SK-N-SH treated with all-trans-retinoic acid at 6 μM for 48 hours (cell line): ENCODE data around the gene CPT2.

Experiments
- ARNTL ChIP-seq: fragments of 450-650 bp; formaldehyde crosslinking; IDR thresholded peaks from 2 replicates; pipeline ENCODE4 v1.5.0; 2020; ENCODE audit warnings: low read depth, mild to moderate bottlenecking, moderate library complexity, borderline replicate concordance
- GLIS3 ChIP-seq: fragments of 250-450 bp; sonication (Bioruptor Pico); IDR thresholded peaks from 2 replicates; pipeline ENCODE4 v1.5.0; 2020; ENCODE audit warnings: mild to moderate bottlenecking, moderate library complexity
- ISL1 ChIP-seq: fragments of 250-450 bp; sonication (Bioruptor Pico); IDR thresholded peaks from 2 replicates; pipeline ENCODE4 v2.1.2; 2022; ENCODE audit warnings: mild to moderate bottlenecking, moderate library complexity
- OSR1 ChIP-seq: fragments of 250-450 bp; sonication (Bioruptor Pico); IDR thresholded peaks from 2 replicates; pipeline ENCODE4 v1.8.0; 2022; ENCODE audit warnings: moderate library complexity, mild to moderate bottlenecking, inconsistent platforms
- PPARA ChIP-seq: fragments of 250-450 bp; sonication (Bioruptor Pico); IDR thresholded peaks from 2 replicates; pipeline ENCODE4 v1.5.0; 2020; ENCODE audit warnings: mild to moderate bottlenecking, borderline replicate concordance
- TCF4 ChIP-seq: fragments of 250-450 bp; sonication (Bioruptor Pico); IDR thresholded peaks from 2 replicates; pipeline ENCODE4 v1.8.0; 2021; ENCODE audit warnings: mild to moderate bottlenecking, moderate library complexity, borderline replicate concordance
- TOX ChIP-seq: fragments of 250-450 bp; sonication (Bioruptor Pico); IDR thresholded peaks from 2 replicates; pipeline ENCODE4 v1.8.0; 2021; ENCODE audit warnings: mild to moderate bottlenecking, moderate library complexity, borderline replicate concordance
- ZC3H10 ChIP-seq: fragments of 250-450 bp; sonication (Bioruptor Pico); IDR thresholded peaks from 2 replicates; pipeline ENCODE4 v1.5.1; 2021; ENCODE audit warnings: mild to moderate bottlenecking, moderate library complexity
- ZFP3 ChIP-seq: fragments of 250-450 bp; sonication (Bioruptor Pico); IDR thresholded peaks from 2 replicates; pipeline ENCODE4 v1.5.0; 2020; ENCODE audit warnings: mild to moderate bottlenecking, moderate library complexity
- ZNF565 ChIP-seq: fragments of 450-650 bp; formaldehyde crosslinking; conservative IDR thresholded peaks from 2 replicates; pipeline ENCODE4 v1.5.0; 2020; ENCODE audit warnings: low read depth, mild to moderate bottlenecking, moderate library complexity
- ZNF8 ChIP-seq: fragments of 450-650 bp; formaldehyde crosslinking; IDR thresholded peaks from 2 replicates; pipeline ENCODE4 v1.5.0; 2020; ENCODE audit warnings: mild to moderate bottlenecking, moderate library complexity
- TF ChIP-seq, protein P1 (sequence below): fragments of 250-450 bp; sonication (Bioruptor Pico); IDR thresholded peaks from 2 replicates; pipeline ENCODE4 v1.8.0; 2020; ENCODE audit warnings: mild to moderate bottlenecking, moderate library complexity, borderline replicate concordance
- TF ChIP-seq, protein P2 (sequence below): fragments of 250-450 bp; sonication (Bioruptor Pico); IDR thresholded peaks from 2 replicates; pipeline ENCODE4 v1.8.0; 2021; ENCODE audit warnings: low read depth, mild to moderate bottlenecking, moderate library complexity, borderline replicate concordance
- TF ChIP-seq, protein P3 (sequence below): fragments of 250-450 bp; sonication (Bioruptor Pico); IDR thresholded peaks from 2 replicates; pipeline ENCODE4 v1.5.1; 2020; ENCODE audit warnings: low read depth, mild to moderate bottlenecking, moderate library complexity

DNA sequence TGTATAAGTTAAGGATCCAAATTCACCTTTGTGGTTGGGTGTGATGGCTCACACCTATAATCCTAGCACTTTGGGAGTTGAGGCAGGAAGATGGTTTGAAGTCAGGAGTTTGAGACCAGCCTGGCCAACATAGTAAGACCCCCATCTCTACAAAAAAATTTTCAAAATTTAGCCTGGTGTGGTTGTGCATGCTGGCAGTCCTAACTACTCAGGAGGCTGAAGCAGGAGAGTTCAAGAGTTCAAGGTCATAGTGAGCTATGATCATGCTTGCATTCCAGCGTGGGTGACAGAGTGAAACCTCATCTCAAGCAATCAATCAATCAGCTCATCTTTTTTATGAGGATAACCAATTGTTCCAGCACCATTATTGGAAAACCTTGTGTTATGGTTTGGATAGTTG lies 37.7 kb upstream of the CPT2 start:
- TF ChIP-seq ISL1 (CRISPR knock-in tag), result no peak
- TF ChIP-seq ZFP3, result no peak
- TF ChIP-seq OSR1, result no peak
- TF ChIP-seq, protein P1, sequence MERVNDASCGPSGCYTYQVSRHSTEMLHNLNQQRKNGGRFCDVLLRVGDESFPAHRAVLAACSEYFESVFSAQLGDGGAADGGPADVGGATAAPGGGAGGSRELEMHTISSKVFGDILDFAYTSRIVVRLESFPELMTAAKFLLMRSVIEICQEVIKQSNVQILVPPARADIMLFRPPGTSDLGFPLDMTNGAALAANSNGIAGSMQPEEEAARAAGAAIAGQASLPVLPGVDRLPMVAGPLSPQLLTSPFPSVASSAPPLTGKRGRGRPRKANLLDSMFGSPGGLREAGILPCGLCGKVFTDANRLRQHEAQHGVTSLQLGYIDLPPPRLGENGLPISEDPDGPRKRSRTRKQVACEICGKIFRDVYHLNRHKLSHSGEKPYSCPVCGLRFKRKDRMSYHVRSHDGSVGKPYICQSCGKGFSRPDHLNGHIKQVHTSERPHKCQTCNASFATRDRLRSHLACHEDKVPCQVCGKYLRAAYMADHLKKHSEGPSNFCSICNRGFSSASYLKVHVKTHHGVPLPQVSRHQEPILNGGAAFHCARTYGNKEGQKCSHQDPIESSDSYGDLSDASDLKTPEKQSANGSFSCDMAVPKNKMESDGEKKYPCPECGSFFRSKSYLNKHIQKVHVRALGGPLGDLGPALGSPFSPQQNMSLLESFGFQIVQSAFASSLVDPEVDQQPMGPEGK (CRISPR knock-in tag), result no peak
- TF ChIP-seq TOX, result no peak
- TF ChIP-seq GLIS3 (CRISPR knock-in tag), result no peak
- no peak for TF ChIP-seq ZNF8
- no peak for TF ChIP-seq ZC3H10 (CRISPR knock-in tag)
- TF ChIP-seq, protein P2, sequence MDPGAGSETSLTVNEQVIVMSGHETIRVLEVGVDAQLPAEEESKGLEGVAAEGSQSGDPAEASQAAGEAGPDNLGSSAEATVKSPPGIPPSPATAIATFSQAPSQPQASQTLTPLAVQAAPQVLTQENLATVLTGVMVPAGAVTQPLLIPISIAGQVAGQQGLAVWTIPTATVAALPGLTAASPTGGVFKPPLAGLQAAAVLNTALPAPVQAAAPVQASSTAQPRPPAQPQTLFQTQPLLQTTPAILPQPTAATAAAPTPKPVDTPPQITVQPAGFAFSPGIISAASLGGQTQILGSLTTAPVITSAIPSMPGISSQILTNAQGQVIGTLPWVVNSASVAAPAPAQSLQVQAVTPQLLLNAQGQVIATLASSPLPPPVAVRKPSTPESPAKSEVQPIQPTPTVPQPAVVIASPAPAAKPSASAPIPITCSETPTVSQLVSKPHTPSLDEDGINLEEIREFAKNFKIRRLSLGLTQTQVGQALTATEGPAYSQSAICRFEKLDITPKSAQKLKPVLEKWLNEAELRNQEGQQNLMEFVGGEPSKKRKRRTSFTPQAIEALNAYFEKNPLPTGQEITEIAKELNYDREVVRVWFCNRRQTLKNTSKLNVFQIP, result no peak
- TF ChIP-seq, protein P3, sequence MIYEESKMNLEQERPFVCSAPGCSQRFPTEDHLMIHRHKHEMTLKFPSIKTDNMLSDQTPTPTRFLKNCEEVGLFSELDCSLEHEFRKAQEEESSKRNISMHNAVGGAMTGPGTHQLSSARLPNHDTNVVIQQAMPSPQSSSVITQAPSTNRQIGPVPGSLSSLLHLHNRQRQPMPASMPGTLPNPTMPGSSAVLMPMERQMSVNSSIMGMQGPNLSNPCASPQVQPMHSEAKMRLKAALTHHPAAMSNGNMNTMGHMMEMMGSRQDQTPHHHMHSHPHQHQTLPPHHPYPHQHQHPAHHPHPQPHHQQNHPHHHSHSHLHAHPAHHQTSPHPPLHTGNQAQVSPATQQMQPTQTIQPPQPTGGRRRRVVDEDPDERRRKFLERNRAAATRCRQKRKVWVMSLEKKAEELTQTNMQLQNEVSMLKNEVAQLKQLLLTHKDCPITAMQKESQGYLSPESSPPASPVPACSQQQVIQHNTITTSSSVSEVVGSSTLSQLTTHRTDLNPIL (CRISPR knock-in tag), result no peak
- no peak for TF ChIP-seq TCF4 (CRISPR knock-in tag)
- no peak for TF ChIP-seq ZNF565 (CRISPR knock-in tag)
- TF ChIP-seq ARNTL (CRISPR knock-in tag), result no peak
- no peak for TF ChIP-seq PPARA (CRISPR knock-in tag)
